MCF 10A (cell line): ENCODE results near the gene ADCY4. TPM values are rescaled to one million over a fixed set of nuclear protein-coding genes. Genes with fewer than 3 reads are reported as not detected.

Experiments used
- BruUV-seq: library from RNA; stranded (reverse); fragments of 400-500 nt; replicated peaks from 2 replicates; lab custom pipeline; 2021; lab: Mats Ljungman, UMichigan
- CTCF ChIA-PET: fragments of 300-600 bp; sonication (Branson Sonifier 250); formaldehyde crosslinking; extraction: SDS; loops from one replicate; lab custom pipeline; 2021; ENCODE audit warnings: antibody characterized with exemption, inconsistent platforms; lab: Yijun Ruan, JAX
- POLR2A ChIA-PET: fragments of 300-600, 350-650 bp; sonication (Branson Sonifier 250); formaldehyde crosslinking; extraction: SDS; loops from one replicate; lab custom pipeline; 2020; ENCODE audit warnings: antibody characterized with exemption, inconsistent platforms; lab: Yijun Ruan, JAX
- DNase-seq: peaks from one replicate; pipeline ENCODE4 v3.0.0-alpha.2; 2018; ENCODE audit not compliant: unreplicated experiment
- H3K27ac Mint-ChIP-seq: one replicate; pipeline ENCODE4 v1.8.0; 2022; ENCODE audit warnings: mild to moderate bottlenecking, low read depth, mixed read lengths; ENCODE audit not compliant: unreplicated experiment
- H3K27me3 Mint-ChIP-seq: one replicate; pipeline ENCODE4 v1.8.0; 2022; ENCODE audit warnings: mixed read lengths; ENCODE audit not compliant: insufficient read depth, unreplicated experiment
- H3K36me3 Mint-ChIP-seq: one replicate; pipeline ENCODE4 v1.8.0; 2022; ENCODE audit warnings: mild to moderate bottlenecking, moderate library complexity, mixed read lengths; ENCODE audit not compliant: insufficient read depth, unreplicated experiment
- H3K4me1 Mint-ChIP-seq: one replicate; pipeline ENCODE4 v1.8.0; 2022; ENCODE audit warnings: mixed read lengths; ENCODE audit not compliant: insufficient read depth, unreplicated experiment
- H3K4me3 Mint-ChIP-seq: one replicate; pipeline ENCODE4 v1.8.0; 2022; ENCODE audit warnings: mild to moderate bottlenecking, moderate library complexity, mixed read lengths; ENCODE audit not compliant: unreplicated experiment
- H3K9me3 Mint-ChIP-seq: one replicate; pipeline ENCODE4 v1.8.0; 2022; ENCODE audit warnings: mixed read lengths; ENCODE audit not compliant: unreplicated experiment
- intact Hi-C: fragments of 100-400 bp; cut with micrococcal nuclease; formaldehyde crosslinking; loops from 2 replicates; pipeline ENCODE4 v1.14.1; 2022
- total RNA-seq: library from RNA; stranded (reverse); gene quantifications from 2 replicates; pipeline ENCODE4 v1.2.3, GENCODE V29; 2022
- TF ChIP-seq, protein P1 (sequence below): fragments of 200-600 bp; IDR thresholded peaks from one replicate; pipeline ENCODE4 v1.8.0; 2022; ENCODE audit warnings: antibody characterized with exemption, mild to moderate bottlenecking; ENCODE audit not compliant: unreplicated experiment

ADCY4 gene
- total RNA-seq, 1 experiment from 2014 or later: not detected

DNA sequence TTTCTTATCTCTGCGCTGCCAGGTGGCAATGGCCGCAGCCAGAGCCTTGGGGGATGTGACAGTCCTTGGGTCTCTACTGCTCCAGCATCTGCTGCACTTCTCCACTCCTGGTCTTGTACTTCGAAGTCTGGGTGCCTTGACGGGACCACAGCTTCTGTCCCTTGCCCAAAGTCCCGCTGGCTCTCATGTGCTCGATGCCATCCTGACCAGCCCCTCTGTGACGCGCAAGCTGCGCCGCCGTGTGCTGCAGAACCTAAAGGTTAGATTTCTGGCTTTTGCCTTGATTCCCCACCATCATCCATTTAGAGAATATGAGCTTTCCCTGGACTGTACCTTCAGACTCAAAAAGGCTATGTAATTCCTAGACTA is 30.9 kb downstream of the ADCY4 start:
- Mint-ChIP-seq H3K9me3 (no peaks in the 10 kb centered on the region), H3K4me3 (no peak overlapping the region), H3K4me1 (peaks cover 16% of the 10 kb centered on the region), H3K36me3 (peaks cover 51% of the 10 kb centered on the region), H3K27me3 (no peaks in the 10 kb centered on the region), H3K27ac (no peak overlapping the region)
- TF ChIP-seq, protein P1, sequence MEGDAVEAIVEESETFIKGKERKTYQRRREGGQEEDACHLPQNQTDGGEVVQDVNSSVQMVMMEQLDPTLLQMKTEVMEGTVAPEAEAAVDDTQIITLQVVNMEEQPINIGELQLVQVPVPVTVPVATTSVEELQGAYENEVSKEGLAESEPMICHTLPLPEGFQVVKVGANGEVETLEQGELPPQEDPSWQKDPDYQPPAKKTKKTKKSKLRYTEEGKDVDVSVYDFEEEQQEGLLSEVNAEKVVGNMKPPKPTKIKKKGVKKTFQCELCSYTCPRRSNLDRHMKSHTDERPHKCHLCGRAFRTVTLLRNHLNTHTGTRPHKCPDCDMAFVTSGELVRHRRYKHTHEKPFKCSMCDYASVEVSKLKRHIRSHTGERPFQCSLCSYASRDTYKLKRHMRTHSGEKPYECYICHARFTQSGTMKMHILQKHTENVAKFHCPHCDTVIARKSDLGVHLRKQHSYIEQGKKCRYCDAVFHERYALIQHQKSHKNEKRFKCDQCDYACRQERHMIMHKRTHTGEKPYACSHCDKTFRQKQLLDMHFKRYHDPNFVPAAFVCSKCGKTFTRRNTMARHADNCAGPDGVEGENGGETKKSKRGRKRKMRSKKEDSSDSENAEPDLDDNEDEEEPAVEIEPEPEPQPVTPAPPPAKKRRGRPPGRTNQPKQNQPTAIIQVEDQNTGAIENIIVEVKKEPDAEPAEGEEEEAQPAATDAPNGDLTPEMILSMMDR: no peak
- ChIA-PET POLR2A (no interaction called here), CTCF (interaction anchor here (0.9 to 11.2 kb wide), 4 partner anchors 34 to 143 kb away, joined by 4 to 414 read pairs (median 24); partner anchors contain the start of genes GMPR2, IRF9, RABGGTA and TINF2)
- no TSS peak for BruUV-seq
- DNase-seq: no peak
- intact Hi-C loops: no loop called here

DNA sequence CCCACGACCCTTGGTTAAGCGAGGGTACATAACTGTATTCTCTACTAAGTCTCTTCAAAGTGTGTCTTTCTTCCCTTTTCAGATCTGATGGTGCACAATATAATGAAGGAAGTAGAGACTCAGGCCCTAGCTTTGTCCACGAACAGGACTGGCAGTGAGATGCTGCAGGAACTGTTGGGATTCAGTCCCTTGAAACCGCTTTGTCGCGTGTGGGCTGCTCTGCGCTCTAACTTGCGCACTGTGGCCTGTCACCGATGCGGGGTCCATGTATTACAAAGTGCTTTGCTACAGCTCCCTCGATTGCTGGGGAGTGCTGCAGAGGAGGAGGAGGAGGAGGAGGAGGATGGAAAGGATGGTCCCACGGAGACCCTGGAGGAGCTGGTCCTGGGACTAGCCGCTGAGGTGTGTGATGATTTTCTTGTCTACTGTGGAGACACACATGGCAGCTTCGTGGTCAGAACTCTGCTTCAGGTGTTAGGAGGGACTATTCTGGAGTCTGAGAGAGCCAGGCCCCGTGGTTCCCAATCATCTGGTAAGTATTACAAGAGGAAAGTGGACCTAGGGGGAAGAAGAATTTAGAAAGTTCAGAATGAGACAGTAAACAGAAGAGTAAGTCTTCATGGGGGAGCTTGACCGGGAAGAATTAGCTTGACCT is 34.4 kb downstream of the ADCY4 start:
- TF ChIP-seq, protein P1: no peak
- no peaks in the 10 kb centered on the region for H3K27me3 Mint-ChIP-seq
- peak overlapping the region; percentile 95 for H3K4me3 Mint-ChIP-seq
- peaks cover 66% of the 10 kb centered on the region for H3K36me3 Mint-ChIP-seq
- no TSS peak for BruUV-seq
- H3K27ac Mint-ChIP-seq: peak overlapping the region; percentile 78
- ChIA-PET POLR2A (interaction anchor here (0.6 to 7.6 kb wide), 22 partner anchors 10 to 1699 kb away, joined by 3 to 187 read pairs (median 6); partner anchors contain the start of genes CBLN3, CHMP4A, CIDEB and DCAF11), CTCF (interaction anchor here (0.7 to 11.2 kb wide), 14 partner anchors 10 to 190 kb away, joined by 3 to 414 read pairs (median 10); partner anchors contain the start of genes CIDEB, DCAF11, GMPR2 and KHNYN)
- H3K4me1 Mint-ChIP-seq: peaks cover 33% of the 10 kb centered on the region
- H3K9me3 Mint-ChIP-seq: no peaks in the 10 kb centered on the region
- intact Hi-C loops: no loop called here
- no peak for DNase-seq

DNA sequence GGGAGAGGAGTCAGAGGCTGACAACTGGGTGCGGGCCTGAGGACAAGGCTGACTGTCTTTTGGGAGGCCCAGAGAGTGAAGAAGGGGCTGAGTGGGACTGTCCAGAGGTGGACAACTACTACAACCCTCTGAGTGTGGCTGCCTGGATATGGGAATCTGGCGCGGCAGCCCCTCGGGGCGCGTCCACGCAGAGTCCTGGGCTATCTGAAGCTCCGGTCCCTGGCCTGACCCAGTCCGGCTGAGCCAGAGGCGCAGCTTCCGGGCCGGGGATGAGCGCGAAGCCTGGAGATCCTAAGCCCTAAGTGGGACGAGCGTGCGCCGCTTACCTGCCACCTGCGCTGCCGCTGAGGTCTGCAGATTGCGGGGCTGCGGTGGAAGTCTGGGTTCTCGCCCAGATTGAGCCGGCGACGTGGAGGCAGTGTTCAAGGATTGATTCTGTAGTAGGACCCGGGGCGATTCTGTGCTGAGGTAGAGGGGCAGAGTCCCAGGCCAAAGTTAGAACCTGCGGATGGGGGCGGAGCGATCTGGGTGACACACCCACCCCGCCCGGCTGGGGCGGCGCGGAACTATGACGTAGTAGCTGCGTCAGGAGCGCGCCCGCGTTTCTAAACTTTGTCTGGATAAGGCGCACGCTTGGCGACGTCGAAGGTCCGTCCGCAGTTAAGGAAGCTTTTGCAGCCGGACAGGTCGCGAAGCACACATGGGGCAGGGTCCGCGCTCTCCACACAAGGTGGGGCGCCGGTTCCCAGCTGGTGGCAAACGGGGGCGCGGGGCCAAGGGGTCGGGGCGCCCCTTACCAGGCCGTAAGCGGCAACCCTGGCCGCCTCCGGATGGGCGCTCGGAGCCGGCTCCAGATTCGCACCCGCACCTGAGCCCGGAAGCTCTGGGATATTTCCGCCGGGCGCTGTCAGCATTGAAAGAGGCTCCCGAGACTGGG is 35.3 kb downstream of the ADCY4 start, which contains the start of the genes DHRS1 and NOP9:
Gene DHRS1 (minus strand): TSS at position 526 of the 937 bp plus-strand sequence. CDS start 674 bp downstream, outside the sequence.
Gene NOP9 (plus strand): TSS at position 596 of the 937 bp plus-strand sequence. CDS start 105 bp downstream, at position 701.
- BruUV-seq: TSS peak; percentile 64
- peak within 1 kb of the TSS; percentile 78 for H3K27ac Mint-ChIP-seq
- TF ChIP-seq, protein P1: no peak
- POLR2A ChIA-PET: interaction anchor here (0.7 to 7.6 kb wide), 39 partner anchors 7 to 191 kb away, joined by 3 to 187 read pairs (median 5); partner anchors contain the start of genes CBLN3, CHMP4A, CIDEB and DCAF11
- CTCF ChIA-PET: interaction anchor here (0.7 to 11.2 kb wide), 14 partner anchors 10 to 189 kb away, joined by 3 to 414 read pairs (median 16); partner anchors contain the start of genes CHMP4A, CIDEB, DCAF11 and GMPR2
- DNase-seq: peak; percentile 91
- peaks cover 33% of the 10 kb centered on the region for H3K4me1 Mint-ChIP-seq
- intact Hi-C loops: loop anchor here (2.0 to 5.0 kb wide), 2 partner anchors 192 to 285 kb away; no protein-coding TSS in a partner anchor
- H3K9me3 Mint-ChIP-seq: no peaks in the 10 kb centered on the region
- H3K4me3 Mint-ChIP-seq: peak within 1 kb of the TSS; percentile 95
- peaks cover 66% of the 10 kb centered on the region for H3K36me3 Mint-ChIP-seq
- H3K27me3 Mint-ChIP-seq: no peaks in the 10 kb centered on the region
